ENCODE data around the gene ELFN1. TPM values are rescaled to one million over a fixed set of nuclear protein-coding genes. Genes with fewer than 3 reads are reported as not detected.

ELFN1 gene
- polyA plus RNA-seq, 4 donors: 0.80 to 2.0 TPM; not detected in 2

DNA sequence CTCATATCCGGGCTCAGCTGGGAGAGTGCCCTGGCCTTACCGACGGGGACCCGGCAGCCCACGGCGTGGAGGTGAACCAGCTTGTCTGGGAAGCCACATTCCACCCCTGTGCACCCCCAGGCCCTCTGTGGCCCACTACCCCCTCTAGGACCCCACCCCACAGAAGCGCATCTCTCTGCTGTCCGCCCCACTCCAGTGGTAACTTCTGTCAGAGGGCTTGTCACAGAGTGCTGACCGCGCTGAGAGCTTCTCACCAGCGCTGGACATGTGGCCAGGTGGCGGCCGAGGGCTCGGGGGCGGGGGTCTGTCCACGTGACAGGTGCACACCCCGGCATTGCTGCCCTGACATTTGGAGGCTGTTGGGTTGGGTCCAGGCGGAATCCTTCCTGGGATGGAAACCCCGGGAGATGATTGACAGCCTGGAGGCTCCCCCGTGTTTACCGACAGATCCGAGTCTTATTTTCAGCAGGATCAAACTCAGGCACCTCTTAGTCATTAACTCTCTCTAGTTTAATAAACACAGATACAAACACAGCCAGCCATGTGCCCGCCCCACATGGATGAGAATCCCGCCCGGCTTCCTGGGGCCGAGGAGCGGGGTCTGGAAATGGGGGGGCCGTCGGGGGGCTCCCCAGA is 5.1 kb downstream of the ELFN1 start:
- DNase-seq (no peak), FAIRE-seq (no peak)
- H3K9me3 ChIP-seq (ENCODE audit: control insufficient read depth in 2 of 2, insufficient read depth in 1 of 2, low read depth in 1 of 2, low read length in 1 of 2): no peaks in the 10 kb centered on the region
- 49 to 62% (median 58%) methylated on average over 29 of the region's 29 CpGs for WGBS, 3 donors
- no peak overlapping the region for H3K4me3 ChIP-seq (ENCODE audit: low read depth in 1 of 3, low read length in 3 of 3)
- no peak overlapping the region for H3K27ac ChIP-seq (ENCODE audit: low read depth in 1 of 3, low read length in 2 of 3)
- no peaks in the 10 kb centered on the region for H3K36me3 ChIP-seq (ENCODE audit: control insufficient read depth in 3 of 3, insufficient read depth in 2 of 3, low read depth in 1 of 3, low read length in 3 of 3)
- peaks cover 11 to 38% (median 17%) of the 10 kb centered on the region in 3 donors for H3K27me3 ChIP-seq (ENCODE audit: control insufficient read depth in 3 of 3, insufficient read depth in 3 of 3, low read length in 3 of 3)
- no peaks in the 10 kb centered on the region for H3K4me1 ChIP-seq (ENCODE audit: control insufficient read depth in 3 of 3, insufficient read depth in 2 of 3, low read depth in 1 of 3, low read length in 2 of 3)

DNA sequence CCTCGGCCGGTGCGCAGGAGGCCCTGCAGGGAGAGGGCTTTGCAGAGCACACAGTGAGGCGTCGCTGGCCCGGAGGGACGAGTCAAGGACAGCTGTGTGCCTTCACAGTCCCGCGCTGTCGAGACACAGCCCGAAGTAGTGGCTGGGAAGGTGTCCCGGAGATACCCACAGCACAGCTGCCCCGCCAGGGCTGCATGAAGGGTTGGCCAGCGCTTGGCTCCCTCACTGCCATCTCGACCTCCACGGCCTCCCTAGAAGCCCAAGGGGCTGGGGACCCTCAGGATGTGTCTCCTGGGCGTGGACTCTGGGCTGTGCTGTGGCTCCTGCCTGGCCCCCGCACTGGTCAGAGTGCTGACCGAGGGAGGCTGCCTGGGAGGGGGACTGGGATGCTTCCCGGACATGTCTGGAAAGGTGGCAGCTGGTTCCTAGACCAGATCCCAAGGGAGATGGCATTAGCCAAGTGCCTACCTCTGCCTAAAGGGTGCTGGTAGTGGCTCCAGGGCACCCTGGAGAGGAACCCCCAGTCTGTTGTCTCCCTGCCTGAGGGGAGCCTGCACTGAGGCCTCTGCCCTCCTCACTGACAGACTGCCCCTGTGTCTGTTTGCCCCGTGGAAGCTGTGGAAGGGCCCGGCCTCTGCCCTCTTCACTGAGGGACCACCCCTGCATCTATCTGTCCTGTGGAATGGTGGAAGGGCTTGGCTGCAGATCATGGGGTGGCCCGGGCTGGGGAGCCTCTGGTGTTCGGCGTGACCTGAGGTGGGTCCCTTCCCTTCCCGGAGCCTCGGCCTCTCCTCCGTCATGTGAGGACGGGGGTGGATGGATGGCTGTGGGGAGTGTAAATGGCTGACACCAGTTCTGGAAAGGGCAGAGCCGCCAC is 5.8 kb downstream of the ELFN1 start:
- 68 to 74% (median 74%) methylated on average over 28 to 30 of the region's 30 CpGs for WGBS, 3 donors
- H3K4me1 ChIP-seq (ENCODE audit: control insufficient read depth in 3 of 3, insufficient read depth in 2 of 3, low read depth in 1 of 3, low read length in 2 of 3): no peaks in the 10 kb centered on the region
- DNase-seq (no peak), FAIRE-seq (no peak)
- H3K9me3 ChIP-seq (ENCODE audit: control insufficient read depth in 2 of 2, insufficient read depth in 1 of 2, low read depth in 1 of 2, low read length in 1 of 2): no peaks in the 10 kb centered on the region
- no peak overlapping the region for H3K27ac ChIP-seq (ENCODE audit: low read depth in 1 of 3, low read length in 2 of 3)
- no peaks in the 10 kb centered on the region for H3K36me3 ChIP-seq (ENCODE audit: control insufficient read depth in 3 of 3, insufficient read depth in 2 of 3, low read depth in 1 of 3, low read length in 3 of 3)
- H3K27me3 ChIP-seq (ENCODE audit: control insufficient read depth in 3 of 3, insufficient read depth in 3 of 3, low read length in 3 of 3): peaks cover 6 to 34% (median 16%) of the 10 kb centered on the region in 3 donors
- H3K4me3 ChIP-seq (ENCODE audit: low read depth in 1 of 3, low read length in 3 of 3): no peak overlapping the region

GRCh38 chr7:1676550-1677078 is 6.5 kb downstream of the ELFN1 start:
- Histone ChIP-seq H3K4me1 (ENCODE audit: control insufficient read depth in 3 of 3, insufficient read depth in 2 of 3, low read depth in 1 of 3, low read length in 2 of 3) (no peaks in the 10 kb centered on the region), H3K4me3 (ENCODE audit: low read depth in 1 of 3, low read length in 3 of 3) (no peak overlapping the region), H3K27ac (ENCODE audit: low read depth in 1 of 3, low read length in 2 of 3) (no peak overlapping the region), H3K36me3 (ENCODE audit: control insufficient read depth in 3 of 3, insufficient read depth in 2 of 3, low read depth in 1 of 3, low read length in 3 of 3) (no peaks in the 10 kb centered on the region), H3K9me3 (ENCODE audit: control insufficient read depth in 2 of 2, insufficient read depth in 1 of 2, low read depth in 1 of 2, low read length in 1 of 2) (no peaks in the 10 kb centered on the region), H3K27me3 (ENCODE audit: control insufficient read depth in 3 of 3, insufficient read depth in 3 of 3, low read length in 3 of 3) (peaks cover 6 to 27% (median 10%) of the 10 kb centered on the region in 3 donors)
- FAIRE-seq (no peak), DNase-seq (no peak)
- 79 to 82% (median 81%) methylated on average over 23 of the region's 23 CpGs for WGBS, 3 donors

- Histone ChIP-seq H3K4me3 (ENCODE audit: low read depth in 1 of 3, low read length in 3 of 3) (no peak overlapping the region), H3K27ac (ENCODE audit: low read depth in 1 of 3, low read length in 2 of 3) (no peak overlapping the region), H3K4me1 (ENCODE audit: control insufficient read depth in 3 of 3, insufficient read depth in 2 of 3, low read depth in 1 of 3, low read length in 2 of 3) (no peaks in the 10 kb centered on the region), H3K9me3 (ENCODE audit: control insufficient read depth in 2 of 2, insufficient read depth in 1 of 2, low read depth in 1 of 2, low read length in 1 of 2) (no peaks in the 10 kb centered on the region), H3K36me3 (ENCODE audit: control insufficient read depth in 3 of 3, insufficient read depth in 2 of 3, low read depth in 1 of 3, low read length in 3 of 3) (no peaks in the 10 kb centered on the region), H3K27me3 (ENCODE audit: control insufficient read depth in 3 of 3, insufficient read depth in 3 of 3, low read length in 3 of 3) (peaks cover 0 to 20% (median 2%) of the 10 kb centered on the region in 3 donors)
- FAIRE-seq (no peak), DNase-seq (no peak)
- 77 to 82% (median 80%) methylated on average over 25 of the region's 25 CpGs for WGBS, 3 donors
These were observed 7.4 kb downstream of the ELFN1 start for GRCh38 chr7:1677206-1678080.

GRCh38 chr7:1678081-1678543 is 8.0 kb downstream of the ELFN1 start:
- Histone ChIP-seq H3K27ac (ENCODE audit: low read depth in 1 of 3, low read length in 2 of 3) (no peak overlapping the region), H3K27me3 (ENCODE audit: control insufficient read depth in 3 of 3, insufficient read depth in 3 of 3, low read length in 3 of 3) (peaks cover 0 to 14% (median 2%) of the 10 kb centered on the region in 3 donors), H3K36me3 (ENCODE audit: control insufficient read depth in 3 of 3, insufficient read depth in 2 of 3, low read depth in 1 of 3, low read length in 3 of 3) (no peaks in the 10 kb centered on the region), H3K4me1 (ENCODE audit: control insufficient read depth in 3 of 3, insufficient read depth in 2 of 3, low read depth in 1 of 3, low read length in 2 of 3) (no peaks in the 10 kb centered on the region), H3K4me3 (ENCODE audit: low read depth in 1 of 3, low read length in 3 of 3) (no peak overlapping the region), H3K9me3 (ENCODE audit: control insufficient read depth in 2 of 2, insufficient read depth in 1 of 2, low read depth in 1 of 2, low read length in 1 of 2) (no peaks in the 10 kb centered on the region)
- FAIRE-seq (no peak), DNase-seq (no peak)
- WGBS, 3 donors: 79 to 91% (median 80%) methylated on average over 13 of the region's 13 CpGs

DNA sequence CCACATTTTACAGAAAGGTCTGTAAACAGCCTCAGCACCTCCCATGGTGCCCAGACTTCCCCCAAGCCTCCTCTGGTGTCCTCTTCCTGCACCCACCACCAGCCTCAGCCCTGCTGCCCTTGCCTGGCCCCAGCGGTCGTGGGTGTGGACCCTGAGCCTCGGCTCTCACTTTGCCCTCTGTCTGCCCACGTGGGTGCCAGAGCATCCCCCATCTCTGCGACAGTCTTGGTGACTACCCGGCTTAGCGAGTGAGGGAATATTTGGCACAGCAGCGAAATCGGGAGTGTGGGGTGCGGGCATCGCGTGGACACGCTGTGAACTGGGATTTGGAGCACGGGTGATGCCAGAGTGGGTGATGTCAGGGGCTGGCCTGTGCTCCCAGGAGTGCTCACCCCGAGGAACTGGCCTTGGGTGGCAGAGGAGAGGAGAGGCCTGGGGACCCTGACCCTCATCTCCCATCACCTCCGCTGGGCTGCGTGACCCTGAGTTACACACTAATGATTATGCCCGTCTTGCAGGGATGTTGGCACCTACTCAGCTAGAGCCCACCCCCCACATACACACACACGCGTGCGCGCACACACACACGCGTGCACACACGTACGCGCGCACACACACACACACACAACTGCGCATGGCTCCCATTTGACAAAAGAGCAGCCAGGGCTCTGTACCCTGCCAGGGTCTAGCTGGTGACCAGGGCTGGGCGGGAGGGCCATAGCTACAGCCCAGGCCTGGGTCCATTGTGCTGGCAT is 8.7 kb downstream of the ELFN1 start:
- DNase-seq: no peak
- FAIRE-seq: no peak
- H3K4me1 ChIP-seq (ENCODE audit: control insufficient read depth in 3 of 3, insufficient read depth in 2 of 3, low read depth in 1 of 3, low read length in 2 of 3): no peaks in the 10 kb centered on the region
- H3K27ac ChIP-seq (ENCODE audit: low read depth in 1 of 3, low read length in 2 of 3): no peak overlapping the region
- H3K27me3 ChIP-seq (ENCODE audit: control insufficient read depth in 3 of 3, insufficient read depth in 3 of 3, low read length in 3 of 3): peaks cover 0 to 12% (median 2%) of the 10 kb centered on the region in 3 donors
- 80 to 89% (median 83%) methylated on average over 30 of the region's 30 CpGs for whole genome bisulfite sequencing, 3 donors
- H3K9me3 ChIP-seq (ENCODE audit: control insufficient read depth in 2 of 2, insufficient read depth in 1 of 2, low read depth in 1 of 2, low read length in 1 of 2): peaks cover 0 to 1% of the 10 kb centered on the region in 2 donors
- no peaks in the 10 kb centered on the region for H3K36me3 ChIP-seq (ENCODE audit: control insufficient read depth in 3 of 3, insufficient read depth in 2 of 3, low read depth in 1 of 3, low read length in 3 of 3)
- no peak overlapping the region for H3K4me3 ChIP-seq (ENCODE audit: low read depth in 1 of 3, low read length in 3 of 3)

DNA sequence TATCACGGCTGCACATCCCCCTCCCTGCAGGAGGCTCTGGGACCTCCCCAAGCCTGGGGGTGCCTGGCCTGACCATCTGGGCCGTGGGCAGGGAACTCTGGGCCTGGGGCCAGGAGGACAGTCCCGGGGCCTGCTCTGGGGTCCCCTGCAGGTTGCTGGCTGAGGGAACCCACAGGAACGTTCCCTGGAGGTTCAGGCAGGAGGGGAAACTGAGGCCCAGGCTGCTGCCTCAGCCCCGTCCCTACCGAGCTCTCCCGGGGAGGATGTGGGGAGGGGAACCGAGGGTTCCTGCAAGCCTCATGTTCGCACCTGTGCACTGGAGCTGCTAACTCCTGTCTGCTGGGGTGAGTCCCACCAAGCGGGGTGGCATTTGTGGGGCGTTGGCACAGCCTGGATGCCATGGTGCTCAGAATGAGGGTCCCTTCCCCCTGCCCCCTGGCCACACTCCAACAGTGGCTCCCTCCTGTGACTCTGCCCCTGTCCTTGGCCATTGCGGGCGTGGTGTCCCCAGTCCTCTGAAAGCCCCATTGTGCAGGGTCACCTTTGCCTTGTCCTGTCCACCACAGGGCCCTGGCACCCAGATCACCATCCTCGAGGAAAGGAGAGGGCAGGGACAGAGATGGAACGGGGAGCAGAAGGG is 9.4 kb downstream of the ELFN1 start:
- no peak overlapping the region for H3K27ac ChIP-seq (ENCODE audit: low read depth in 1 of 3, low read length in 2 of 3)
- H3K4me3 ChIP-seq (ENCODE audit: low read depth in 1 of 3, low read length in 3 of 3): no peak overlapping the region
- DNase-seq (no peak), FAIRE-seq (no peak)
- no peaks in the 10 kb centered on the region for H3K4me1 ChIP-seq (ENCODE audit: control insufficient read depth in 3 of 3, insufficient read depth in 2 of 3, low read depth in 1 of 3, low read length in 2 of 3)
- WGBS, 3 donors: 62 to 84% (median 71%) methylated on average over 15 of the region's 15 CpGs
- H3K9me3 ChIP-seq (ENCODE audit: control insufficient read depth in 2 of 2, insufficient read depth in 1 of 2, low read depth in 1 of 2, low read length in 1 of 2): peaks cover 0 to 4% of the 10 kb centered on the region in 2 donors
- no peaks in the 10 kb centered on the region for H3K36me3 ChIP-seq (ENCODE audit: control insufficient read depth in 3 of 3, insufficient read depth in 2 of 3, low read depth in 1 of 3, low read length in 3 of 3)
- H3K27me3 ChIP-seq (ENCODE audit: control insufficient read depth in 3 of 3, insufficient read depth in 3 of 3, low read length in 3 of 3): peaks cover 0 to 9% (median 2%) of the 10 kb centered on the region in 3 donors
